ENCODE results near the gene TERC. TPM values are rescaled to one million over a fixed set of nuclear protein-coding genes. Genes with fewer than 3 reads are reported as not detected.
A peak's percentile ranks its signal among the peaks of the same experiment; 100 is the strongest.

Gene TERC
- total RNA-seq (2014; rRNA removed; shearing (Covaris generic); ENCODE audit: low replicate concordance) = 158 and 246 TPM in 2 replicates

DNA sequence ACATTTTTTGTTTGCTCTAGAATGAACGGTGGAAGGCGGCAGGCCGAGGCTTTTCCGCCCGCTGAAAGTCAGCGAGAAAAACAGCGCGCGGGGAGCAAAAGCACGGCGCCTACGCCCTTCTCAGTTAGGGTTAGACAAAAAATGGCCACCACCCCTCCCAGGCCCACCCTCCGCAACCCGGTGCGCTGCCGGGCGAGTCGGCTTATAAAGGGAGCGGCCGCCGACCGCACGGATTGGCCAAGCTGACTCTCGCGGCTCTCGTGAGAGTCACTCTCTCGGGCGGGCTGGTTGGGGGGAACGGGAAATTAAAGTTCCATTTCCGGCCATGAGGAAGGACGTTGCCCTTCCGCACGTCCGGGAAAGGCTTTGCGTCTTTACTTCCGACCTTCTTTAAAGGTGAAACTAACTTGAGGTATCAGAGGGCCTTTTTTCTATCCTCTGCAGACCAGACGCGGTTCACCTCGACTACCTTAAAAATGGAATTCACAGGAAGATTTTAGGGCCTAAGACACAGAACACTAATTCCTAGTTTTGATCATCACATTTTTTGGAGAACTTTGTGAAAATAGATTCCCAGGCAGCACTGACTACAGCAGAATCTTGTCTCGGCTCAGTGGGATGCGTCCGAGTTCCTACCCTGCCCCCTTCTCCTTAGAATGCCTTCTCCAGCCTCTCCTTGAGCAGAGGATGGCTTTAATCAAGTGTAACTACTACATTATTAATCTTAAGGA, at the start of gene TERC:
Gene TERC (minus strand): TSS at position 179 of the 731 bp plus-strand sequence.
- peak; percentile 85 for DNase-seq (ENCODE audit: low read depth)
- in situ Hi-C loops (cut with HindIII; ENCODE audit: low pct_unique_long_range_greater_than_20kb, low sequenced_read_pairs) = no loop called here

GRCh38 chr3:169813757-169814517, 49.1 kb upstream of the TERC start:
- peak; percentile 53 for DNase-seq (ENCODE audit: low read depth)
- in situ Hi-C loops (cut with HindIII; ENCODE audit: low pct_unique_long_range_greater_than_20kb, low sequenced_read_pairs) = no loop called here

DNA sequence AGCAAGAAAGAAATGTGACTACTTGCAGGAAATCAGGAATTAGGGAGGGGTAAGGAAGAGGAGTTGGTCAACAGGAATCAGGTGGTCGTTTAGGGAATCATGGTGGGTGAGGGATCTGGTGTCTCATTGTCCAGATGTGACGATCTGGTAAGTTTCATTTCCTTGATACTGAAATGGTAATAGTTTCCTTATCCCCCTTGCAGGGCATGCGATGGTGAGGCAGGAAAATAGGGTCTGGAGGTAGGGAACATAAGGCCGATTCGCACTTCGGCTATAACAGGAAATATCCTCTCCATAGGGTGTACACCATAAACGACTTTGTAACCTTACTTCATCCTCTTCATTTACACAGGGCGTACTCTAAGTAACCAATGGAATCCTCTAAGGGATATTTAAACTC, 48.4 kb upstream of the TERC start:
- DNase-seq (ENCODE audit: low read depth) = no peak
- in situ Hi-C loops (cut with HindIII; ENCODE audit: low pct_unique_long_range_greater_than_20kb, low sequenced_read_pairs) = no loop called here

DNA sequence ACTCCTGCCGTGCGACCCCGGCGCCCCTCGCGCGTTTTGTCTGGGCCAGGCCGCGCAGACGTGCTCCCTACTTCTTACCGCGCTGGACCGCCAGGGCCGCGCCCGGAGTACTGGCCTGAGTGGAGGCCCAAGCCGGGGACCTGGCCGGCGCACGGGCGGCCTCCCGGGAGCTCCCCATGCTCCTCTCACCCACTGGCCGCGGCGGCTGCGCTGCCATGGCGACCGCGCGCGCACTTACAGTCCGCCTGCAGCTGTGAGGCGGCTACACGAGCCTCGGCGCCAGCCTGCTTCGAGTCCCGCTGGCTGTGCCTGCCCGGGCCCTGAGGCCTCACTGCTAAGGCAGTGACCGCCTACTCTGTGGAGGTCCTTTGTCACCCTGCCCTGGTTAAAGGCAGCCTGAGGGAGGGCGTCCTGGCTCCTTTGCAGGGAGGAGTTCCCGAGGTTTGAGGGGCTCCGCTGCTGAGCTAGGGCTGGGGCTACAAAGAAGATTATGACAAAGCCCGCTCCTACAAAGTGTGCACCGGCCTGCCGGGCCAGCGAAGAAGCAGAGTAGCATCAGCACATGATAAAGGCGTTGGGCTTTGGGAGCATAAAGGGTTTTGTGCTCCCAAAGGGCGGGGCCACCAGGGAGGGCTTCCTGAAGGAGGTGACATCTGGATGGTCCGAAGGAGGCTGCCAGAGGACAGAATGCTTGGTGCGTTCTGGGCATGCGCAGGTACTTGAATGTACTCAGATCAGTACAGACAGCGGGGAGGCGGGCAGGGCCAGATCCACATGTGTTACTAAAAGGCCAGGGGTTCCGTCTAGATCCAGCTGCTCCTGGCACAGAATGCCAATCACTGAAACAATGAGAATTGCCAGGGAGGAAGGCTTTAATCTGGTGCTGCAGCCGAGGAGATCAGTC, 47.7 kb upstream of the TERC start, which contains the start of the genes LRRC34 and LRRIQ4:
Gene LRRC34 (minus strand): TSS at position 573 of the 904 bp plus-strand sequence. CDS start 356 bp downstream, at position 217.
Gene LRRIQ4 (plus strand): TSS at position 539 of the 904 bp plus-strand sequence. CDS start 9,052 bp downstream, outside the sequence.
- peak; percentile 75 for DNase-seq (ENCODE audit: low read depth)

GRCh38 chr3:169811631-169812331, 46.9 kb upstream of the TERC start:
- DNase-seq (ENCODE audit: low read depth) = peak; percentile 47
- in situ Hi-C loops (cut with HindIII; ENCODE audit: low pct_unique_long_range_greater_than_20kb, low sequenced_read_pairs) = no loop called here

More for the DNA sequence above, 47.7 kb upstream of the TERC start, which contains the start of the genes LRRC34 and LRRIQ4:
- in situ Hi-C loops (cut with HindIII; ENCODE audit: low pct_unique_long_range_greater_than_20kb, low sequenced_read_pairs) = no loop called here

DNA sequence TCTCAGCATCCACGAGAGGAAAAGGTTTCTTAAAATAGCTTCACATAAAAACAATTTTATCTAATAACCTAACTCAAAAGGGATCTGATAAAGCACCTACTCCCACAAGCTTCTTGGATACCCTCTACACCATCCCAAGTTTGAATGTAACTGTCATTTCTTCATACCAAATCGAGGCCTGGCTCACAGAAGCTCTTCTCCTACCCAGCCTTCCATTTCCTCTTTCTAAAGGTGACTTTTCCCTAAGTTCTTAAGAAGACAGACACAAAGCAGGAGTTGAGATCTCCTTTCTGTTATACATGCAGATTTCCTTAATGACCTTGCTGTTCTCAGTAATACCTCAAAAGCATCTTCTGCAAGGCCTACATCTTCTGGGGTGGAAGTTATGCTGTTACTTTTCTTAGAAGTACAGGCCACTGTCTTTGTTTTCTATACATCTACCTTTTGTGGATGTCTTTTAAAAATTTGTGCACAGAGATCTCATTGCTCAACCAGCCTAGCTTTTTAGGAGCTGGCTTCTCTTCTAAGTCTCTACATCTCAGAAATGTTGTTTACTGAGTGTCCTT, 44.5 kb upstream of the TERC start:
- in situ Hi-C loops (cut with HindIII; ENCODE audit: low pct_unique_long_range_greater_than_20kb, low sequenced_read_pairs) = no loop called here
- DNase-seq (ENCODE audit: low read depth) = no peak

GRCh38 chr3:169804681-169805080, 39.8 kb upstream of the TERC start:
- in situ Hi-C loops (cut with HindIII; ENCODE audit: low pct_unique_long_range_greater_than_20kb, low sequenced_read_pairs) = no loop called here
- no peak for DNase-seq (ENCODE audit: low read depth)

DNA sequence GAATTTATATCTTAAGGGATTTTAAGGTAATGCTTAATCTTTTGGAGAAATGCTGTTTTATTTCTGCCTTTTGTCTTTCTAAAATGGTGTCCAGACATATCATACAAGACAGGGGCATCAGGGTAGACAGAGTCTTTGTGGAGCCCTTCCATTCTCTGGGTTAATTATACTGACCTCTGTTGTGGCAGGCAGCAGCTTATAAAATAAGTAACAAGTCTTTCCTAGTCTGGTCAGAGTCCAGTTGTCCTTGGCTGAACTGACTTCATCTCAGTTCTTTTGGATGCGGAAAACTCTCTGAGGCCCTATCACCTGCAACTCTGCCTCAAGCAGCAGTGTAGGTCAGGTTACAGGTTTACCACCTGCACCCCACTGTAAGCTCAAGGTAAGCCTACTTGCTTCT, 27.5 kb upstream of the TERC start:
- in situ Hi-C loops (cut with HindIII; ENCODE audit: low pct_unique_long_range_greater_than_20kb, low sequenced_read_pairs) = no loop called here
- DNase-seq (ENCODE audit: low read depth) = no peak

DNA sequence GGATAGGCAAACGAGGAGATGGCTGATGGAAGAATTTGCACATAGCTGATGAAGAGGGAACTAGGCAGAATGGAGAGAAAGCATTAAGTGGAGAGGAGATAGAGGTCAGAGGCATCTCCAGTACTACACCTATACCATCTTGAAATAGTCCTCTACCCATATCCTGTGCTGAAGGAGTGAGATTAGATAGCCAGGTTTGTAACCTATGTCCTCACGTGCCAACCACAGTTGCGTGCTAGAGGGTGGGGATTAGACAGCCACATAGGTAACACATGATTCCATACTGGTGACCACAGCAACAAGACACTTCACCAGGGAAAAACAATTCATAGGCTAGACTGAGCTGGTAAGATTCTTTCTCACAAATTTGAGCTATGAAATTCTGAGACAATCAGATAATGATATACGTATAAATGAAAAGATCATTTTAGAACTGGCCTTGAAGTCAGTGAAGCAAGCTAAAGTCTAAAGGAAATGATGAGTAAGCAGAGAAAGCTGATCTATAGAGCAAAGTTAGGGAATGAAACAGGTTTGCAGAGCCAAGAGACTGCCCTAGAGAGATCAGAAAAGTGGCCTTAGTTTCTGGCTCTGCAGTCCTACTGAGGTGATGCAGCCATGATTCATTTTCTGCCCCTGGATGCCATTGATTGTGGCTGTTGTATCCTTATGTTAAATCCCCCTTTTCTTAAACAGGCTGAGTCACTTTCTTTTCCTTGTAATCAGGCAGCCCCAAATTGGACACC, 26.0 kb upstream of the TERC start:
- no peak for DNase-seq (ENCODE audit: low read depth)

GRCh38 chr3:169790219-169790618, 25.4 kb upstream of the TERC start:
- no peak for DNase-seq (ENCODE audit: low read depth)
- in situ Hi-C loops (cut with HindIII; ENCODE audit: low pct_unique_long_range_greater_than_20kb, low sequenced_read_pairs) = no loop called here

More for the DNA sequence above, 26.0 kb upstream of the TERC start:
- in situ Hi-C loops (cut with HindIII; ENCODE audit: low pct_unique_long_range_greater_than_20kb, low sequenced_read_pairs) = no loop called here

- DNase-seq (ENCODE audit: low read depth) = no peak
- in situ Hi-C loops (cut with HindIII; ENCODE audit: low pct_unique_long_range_greater_than_20kb, low sequenced_read_pairs) = no loop called here
Measured at GRCh38 chr3:169787791-169788190, 22.9 kb upstream of the TERC start.

- no peak for DNase-seq (ENCODE audit: low read depth)
- in situ Hi-C loops (cut with HindIII; ENCODE audit: low pct_unique_long_range_greater_than_20kb, low sequenced_read_pairs) = no loop called here
Measured at GRCh38 chr3:169787120-169787519, 22.3 kb upstream of the TERC start.

- in situ Hi-C loops (cut with HindIII; ENCODE audit: low pct_unique_long_range_greater_than_20kb, low sequenced_read_pairs) = no loop called here
- no peak for DNase-seq (ENCODE audit: low read depth)
Measured at GRCh38 chr3:169781209-169781855, 16.5 kb upstream of the TERC start.

GRCh38 chr3:169780742-169781141, 15.9 kb upstream of the TERC start:
- DNase-seq (ENCODE audit: low read depth) = no peak
- in situ Hi-C loops (cut with HindIII; ENCODE audit: low pct_unique_long_range_greater_than_20kb, low sequenced_read_pairs) = no loop called here

GRCh38 chr3:169777822-169778221, 13.0 kb upstream of the TERC start:
- no peak for DNase-seq (ENCODE audit: low read depth)
- in situ Hi-C loops (cut with HindIII; ENCODE audit: low pct_unique_long_range_greater_than_20kb, low sequenced_read_pairs) = no loop called here

- in situ Hi-C loops (cut with HindIII; ENCODE audit: low pct_unique_long_range_greater_than_20kb, low sequenced_read_pairs) = no loop called here
Measured at GRCh38 chr3:169774186-169774585, 9.3 kb upstream of the TERC start.

More at GRCh38 chr3:169774186-169774585, 9.3 kb upstream of the TERC start:
- DNase-seq (ENCODE audit: low read depth) = no peak

Data from Caki2 (cell line).